ENCODE results near the gene LRRN4CL. TPM values are rescaled to one million over a fixed set of nuclear protein-coding genes. Genes with fewer than 3 reads are reported as not detected.

LRRN4CL gene
- total and polyA plus RNA-seq, 2 of the 8 experiments (the other 6 are each of a cell fraction or from before 2014, with no cell fraction given) = 0.05 to 0.26 TPM

DNA sequence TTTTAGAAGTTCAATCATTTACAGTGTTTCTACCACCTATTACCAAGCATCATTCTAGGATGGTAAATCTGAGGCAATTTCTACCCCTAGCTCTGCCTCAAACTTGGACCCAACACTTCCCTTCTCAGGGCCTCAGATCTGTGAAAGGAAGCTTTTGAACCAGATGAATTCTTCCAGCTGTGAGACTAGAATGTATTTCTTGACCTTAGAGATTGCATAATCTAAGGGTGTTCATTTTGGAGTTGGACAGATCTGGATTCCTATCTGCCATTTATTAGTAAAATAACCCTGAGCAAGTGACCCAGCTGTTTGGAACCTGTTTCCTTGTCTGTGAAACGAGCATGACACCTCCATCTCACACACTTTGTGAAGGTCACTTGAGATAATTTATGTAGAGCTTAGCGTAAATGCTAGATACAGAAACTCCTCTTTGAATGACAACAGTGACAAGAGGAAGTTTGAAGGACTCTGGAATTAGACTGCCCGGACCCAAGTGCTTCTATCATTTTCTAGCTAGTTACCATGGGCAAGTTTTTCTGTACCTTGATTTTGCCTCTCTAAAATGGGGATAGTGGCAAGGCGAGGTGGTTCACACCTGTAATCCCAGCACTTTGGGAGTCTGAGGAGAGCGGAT lies 32.4 kb downstream of the LRRN4CL start (continued):
- no peak for TF ChIP-seq RNF2 (IDR thresholded peaks at IDR 0.05; ENCODE audit: borderline replicate concordance, low read depth, low read length, missing control alignments, poor library complexity, severe bottlenecking)
- no peak for TF ChIP-seq POU5F1 (IDR thresholded peaks at IDR 0.05; ENCODE audit: low read depth, low read length)

Data from H1 (cell line).